ENCODE measurements around the gene DCLK2. TPM values are rescaled to one million over a fixed set of nuclear protein-coding genes. Genes with fewer than 3 reads are reported as not detected.

Gene DCLK2
- total RNA-seq, 2 donors from 2014 or later, result 10.1 to 12.1 TPM

- Histone ChIP-seq H3K4me3 (no peak overlapping the region), H3K9me3 (no peaks in the 10 kb centered on the region), H3K27me3 (no peaks in the 10 kb centered on the region), H3K4me1 (no peaks in the 10 kb centered on the region), H3K36me3 (no peaks in the 10 kb centered on the region), H3K27ac (no peak overlapping the region)
- no peak for TF ChIP-seq CTCF (IDR thresholded peaks at IDR 0.05)
- DNase-seq (ENCODE audit: low spot score), result no peak
Observed at GRCh38 chr4:150038335-150039076, 39.7 kb upstream of the DCLK2 start.

GRCh38 chr4:150039274-150040127 is 38.7 kb upstream of the DCLK2 start:
- H3K9me3 ChIP-seq, result no peaks in the 10 kb centered on the region
- H3K4me3 ChIP-seq, result no peak overlapping the region
- no peak overlapping the region for H3K27ac ChIP-seq
- no peak for TF ChIP-seq CTCF (IDR thresholded peaks at IDR 0.05)
- no peaks in the 10 kb centered on the region for H3K36me3 ChIP-seq
- no peaks in the 10 kb centered on the region for H3K27me3 ChIP-seq
- no peak for DNase-seq (ENCODE audit: low spot score)
- no peaks in the 10 kb centered on the region for H3K4me1 ChIP-seq

- no peaks in the 10 kb centered on the region for H3K9me3 ChIP-seq
- no peak overlapping the region for H3K4me3 ChIP-seq
- no peaks in the 10 kb centered on the region for H3K27me3 ChIP-seq
- no peak for TF ChIP-seq CTCF (IDR thresholded peaks at IDR 0.05)
- no peak for DNase-seq (ENCODE audit: low spot score)
- no peaks in the 10 kb centered on the region for H3K4me1 ChIP-seq
- no peaks in the 10 kb centered on the region for H3K36me3 ChIP-seq
- no peak overlapping the region for H3K27ac ChIP-seq
Observed at GRCh38 chr4:150044517-150044916, 33.7 kb upstream of the DCLK2 start.

- Histone ChIP-seq H3K27me3 (no peaks in the 10 kb centered on the region), H3K4me3 (no peak overlapping the region), H3K36me3 (no peaks in the 10 kb centered on the region), H3K9me3 (no peaks in the 10 kb centered on the region), H3K27ac (no peak overlapping the region), H3K4me1 (no peaks in the 10 kb centered on the region)
- DNase-seq (ENCODE audit: low spot score), result no peak
- TF ChIP-seq CTCF (IDR thresholded peaks at IDR 0.05), result no peak
Observed at GRCh38 chr4:150045410-150045809, 32.8 kb upstream of the DCLK2 start.

- no peaks in the 10 kb centered on the region for H3K9me3 ChIP-seq
- no peak overlapping the region for H3K4me3 ChIP-seq
Observed at GRCh38 chr4:150046728-150047217, 31.5 kb upstream of the DCLK2 start.

More at GRCh38 chr4:150046728-150047217, 31.5 kb upstream of the DCLK2 start:
- Histone ChIP-seq H3K27ac (no peak overlapping the region), H3K4me1 (no peaks in the 10 kb centered on the region), H3K36me3 (no peaks in the 10 kb centered on the region), H3K27me3 (no peaks in the 10 kb centered on the region)
- no peak for TF ChIP-seq CTCF (IDR thresholded peaks at IDR 0.05)
- no peak for DNase-seq (ENCODE audit: low spot score)
